Esophagus (tissue), 2 donors: Measurements from ENCODE around the gene RAB17. TPM values are rescaled to one million over a fixed set of nuclear protein-coding genes. Genes with fewer than 3 reads are reported as not detected.

Experiments used
- H3K27ac ChIP-seq, 2 donors: one replicate each; pipeline ENCODE4 v1.5.1; 2013; ENCODE audit warnings: low read depth in 2 of 2, mild to moderate bottlenecking in 2 of 2, inconsistent platforms in 1 of 2, low read length in 1 of 2, moderate library complexity in 1 of 2
- H3K27me3 ChIP-seq, 2 donors: one replicate each; pipeline ENCODE4 v1.6.1; 2013; ENCODE audit warnings: low read length in 2 of 2, control low read depth in 1 of 2, mild to moderate bottlenecking in 1 of 2; ENCODE audit not compliant: insufficient read depth in 2 of 2, control insufficient read depth in 1 of 2
- H3K36me3 ChIP-seq, 2 donors: one replicate each; pipeline ENCODE4 v1.6.1; 2013; ENCODE audit warnings: low read length in 1 of 2; ENCODE audit not compliant: control insufficient read depth in 2 of 2, insufficient read depth in 2 of 2
- H3K4me1 ChIP-seq, 2 donors: one replicate each; pipeline ENCODE4 v1.6.1; 2013; ENCODE audit warnings: low read length in 1 of 2; ENCODE audit not compliant: control insufficient read depth in 2 of 2, insufficient read depth in 2 of 2
- H3K4me3 ChIP-seq, 2 donors: one replicate each; pipeline ENCODE4 v1.5.1; 2013; ENCODE audit warnings: low read length in 2 of 2, mild to moderate bottlenecking in 2 of 2, low read depth in 1 of 2, moderate library complexity in 1 of 2
- H3K9me3 ChIP-seq, 2 donors: one replicate each; pipeline ENCODE4 v1.6.1; 2013; ENCODE audit warnings: mild to moderate bottlenecking in 2 of 2, low read depth in 1 of 2, low read length in 1 of 2, moderate library complexity in 1 of 2; ENCODE audit not compliant: control insufficient read depth in 2 of 2, insufficient read depth in 1 of 2
- WGBS, 2 donors: extraction: QIAGEN DNeasy Blood & Tissue Kit; methylation state at CpG; one replicate each; pipeline ENCODE4 v1.1.7; 2013; 5-methylcytosine and 5-hydroxymethylcytosine counted together
- polyA plus RNA-seq, 2 donors: library from polyadenylated mRNA; stranded (reverse); fragments of 200-250 nt; gene quantifications; one replicate each; pipeline ENCODE4 v1.2.3, GENCODE V29; 2013
- donor health status: healthy with polysubstance abuse.
- donor health status: Bipolar disorder and iron deficiency.

The RAB17 gene
- 10 to 100 TPM in 1 of 2 donors, 1 to 10 TPM in 1; 7.0 to 10.9 TPM for polyA plus RNA-seq

GRCh38 chr2:237590272-237591140, at the start of gene RAB17:
Gene RAB17, minus strand, starts transcription at chr2:237590734. Its CDS starts 4,580 bp downstream, at chr2:237586154.
- Histone ChIP-seq H3K36me3 (no peaks in the 10 kb centered on the region), H3K4me1 (peaks cover 7 to 14% of the 10 kb centered on the region in 2 donors), H3K27ac (peak within 1 kb of the TSS; percentile 78 to 89), H3K9me3 (no peaks in the 10 kb centered on the region), H3K27me3 (no peaks in the 10 kb centered on the region), H3K4me3 (peak within 1 kb of the TSS; percentile 40 to 42)
- WGBS, 2 donors: 36 to 40% methylated on average over 16 of the region's 16 CpGs

- H3K27ac ChIP-seq: no peak overlapping the region
- H3K36me3 ChIP-seq: no peaks in the 10 kb centered on the region
- 87 to 89% methylated on average over 6 of the region's 6 CpGs for WGBS, 2 donors
- H3K4me1 ChIP-seq: no peaks in the 10 kb centered on the region
- no peaks in the 10 kb centered on the region for H3K27me3 ChIP-seq
- H3K4me3 ChIP-seq: no peak overlapping the region
- H3K9me3 ChIP-seq: no peaks in the 10 kb centered on the region
Observed at GRCh38 chr2:237639836-237640220, 49.3 kb upstream of the RAB17 start.

GRCh38 chr2:237639052-237639835, 48.7 kb upstream of the RAB17 start:
- no peaks in the 10 kb centered on the region for H3K27me3 ChIP-seq
- no peaks in the 10 kb centered on the region for H3K36me3 ChIP-seq
- H3K4me3 ChIP-seq: no peak overlapping the region
- 76 to 82% methylated on average over 11 of the region's 11 CpGs for WGBS, 2 donors
- no peak overlapping the region for H3K27ac ChIP-seq
- H3K9me3 ChIP-seq: no peaks in the 10 kb centered on the region
- H3K4me1 ChIP-seq: no peaks in the 10 kb centered on the region

GRCh38 chr2:237638176-237638575, 47.6 kb upstream of the RAB17 start:
- WGBS, 2 donors: 91 to 96% methylated on average over 8 of the region's 8 CpGs
- Histone ChIP-seq H3K4me3 (no peak overlapping the region), H3K27me3 (no peaks in the 10 kb centered on the region), H3K36me3 (no peaks in the 10 kb centered on the region), H3K9me3 (no peaks in the 10 kb centered on the region), H3K4me1 (no peaks in the 10 kb centered on the region), H3K27ac (no peak overlapping the region)

GRCh38 chr2:237637429-237638135, 47.0 kb upstream of the RAB17 start:
- Histone ChIP-seq H3K9me3 (no peaks in the 10 kb centered on the region), H3K36me3 (no peaks in the 10 kb centered on the region), H3K4me3 (no peak overlapping the region), H3K27me3 (no peaks in the 10 kb centered on the region), H3K4me1 (no peaks in the 10 kb centered on the region), H3K27ac (no peak overlapping the region)
- WGBS, 2 donors: 76 to 89% methylated on average over 3 of the region's 3 CpGs

- Histone ChIP-seq H3K4me1 (no peaks in the 10 kb centered on the region), H3K27me3 (no peaks in the 10 kb centered on the region), H3K27ac (no peak overlapping the region), H3K36me3 (no peaks in the 10 kb centered on the region), H3K9me3 (no peaks in the 10 kb centered on the region), H3K4me3 (no peak overlapping the region)
- WGBS, 2 donors: 78 to 88% methylated on average over 1 of the region's 1 CpG
Observed at GRCh38 chr2:237636578-237636977, 46.0 kb upstream of the RAB17 start.

- no peak overlapping the region for H3K4me3 ChIP-seq
- no peaks in the 10 kb centered on the region for H3K27me3 ChIP-seq
- H3K9me3 ChIP-seq: no peaks in the 10 kb centered on the region
- peak overlapping the region; percentile 33 to 70 for H3K27ac ChIP-seq
- WGBS, 2 donors: 66 to 67% methylated on average over 10 of the region's 10 CpGs
- H3K36me3 ChIP-seq: no peaks in the 10 kb centered on the region
- H3K4me1 ChIP-seq: no peaks in the 10 kb centered on the region
Observed at GRCh38 chr2:237633061-237633561, 42.6 kb upstream of the RAB17 start.

GRCh38 chr2:237631801-237632585, 41.5 kb upstream of the RAB17 start:
- H3K36me3 ChIP-seq: no peaks in the 10 kb centered on the region
- no peaks in the 10 kb centered on the region for H3K9me3 ChIP-seq
- 88 to 94% methylated on average over 19 of the region's 19 CpGs for WGBS, 2 donors
- peaks cover 0 to 1% of the 10 kb centered on the region in 2 donors for H3K4me1 ChIP-seq
- no peak overlapping the region for H3K4me3 ChIP-seq
- H3K27me3 ChIP-seq: no peaks in the 10 kb centered on the region
- H3K27ac ChIP-seq: no peak overlapping the region
